ENCODE results near the gene SPTBN4.

GRCh38 chr19:40533508-40533907, 66.7 kb downstream of the SPTBN4 start:
- no peak for TF ChIP-seq RFX5 (IDR thresholded peaks at IDR 0.05; ENCODE audit: low read length)
- TF ChIP-seq, protein P1, sequence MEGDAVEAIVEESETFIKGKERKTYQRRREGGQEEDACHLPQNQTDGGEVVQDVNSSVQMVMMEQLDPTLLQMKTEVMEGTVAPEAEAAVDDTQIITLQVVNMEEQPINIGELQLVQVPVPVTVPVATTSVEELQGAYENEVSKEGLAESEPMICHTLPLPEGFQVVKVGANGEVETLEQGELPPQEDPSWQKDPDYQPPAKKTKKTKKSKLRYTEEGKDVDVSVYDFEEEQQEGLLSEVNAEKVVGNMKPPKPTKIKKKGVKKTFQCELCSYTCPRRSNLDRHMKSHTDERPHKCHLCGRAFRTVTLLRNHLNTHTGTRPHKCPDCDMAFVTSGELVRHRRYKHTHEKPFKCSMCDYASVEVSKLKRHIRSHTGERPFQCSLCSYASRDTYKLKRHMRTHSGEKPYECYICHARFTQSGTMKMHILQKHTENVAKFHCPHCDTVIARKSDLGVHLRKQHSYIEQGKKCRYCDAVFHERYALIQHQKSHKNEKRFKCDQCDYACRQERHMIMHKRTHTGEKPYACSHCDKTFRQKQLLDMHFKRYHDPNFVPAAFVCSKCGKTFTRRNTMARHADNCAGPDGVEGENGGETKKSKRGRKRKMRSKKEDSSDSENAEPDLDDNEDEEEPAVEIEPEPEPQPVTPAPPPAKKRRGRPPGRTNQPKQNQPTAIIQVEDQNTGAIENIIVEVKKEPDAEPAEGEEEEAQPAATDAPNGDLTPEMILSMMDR (IDR thresholded peaks at IDR 0.05), result 0 out of 2 replicates have a peak, but pooled peaks have one; percentile 14
- TF ChIP-seq, protein P2, sequence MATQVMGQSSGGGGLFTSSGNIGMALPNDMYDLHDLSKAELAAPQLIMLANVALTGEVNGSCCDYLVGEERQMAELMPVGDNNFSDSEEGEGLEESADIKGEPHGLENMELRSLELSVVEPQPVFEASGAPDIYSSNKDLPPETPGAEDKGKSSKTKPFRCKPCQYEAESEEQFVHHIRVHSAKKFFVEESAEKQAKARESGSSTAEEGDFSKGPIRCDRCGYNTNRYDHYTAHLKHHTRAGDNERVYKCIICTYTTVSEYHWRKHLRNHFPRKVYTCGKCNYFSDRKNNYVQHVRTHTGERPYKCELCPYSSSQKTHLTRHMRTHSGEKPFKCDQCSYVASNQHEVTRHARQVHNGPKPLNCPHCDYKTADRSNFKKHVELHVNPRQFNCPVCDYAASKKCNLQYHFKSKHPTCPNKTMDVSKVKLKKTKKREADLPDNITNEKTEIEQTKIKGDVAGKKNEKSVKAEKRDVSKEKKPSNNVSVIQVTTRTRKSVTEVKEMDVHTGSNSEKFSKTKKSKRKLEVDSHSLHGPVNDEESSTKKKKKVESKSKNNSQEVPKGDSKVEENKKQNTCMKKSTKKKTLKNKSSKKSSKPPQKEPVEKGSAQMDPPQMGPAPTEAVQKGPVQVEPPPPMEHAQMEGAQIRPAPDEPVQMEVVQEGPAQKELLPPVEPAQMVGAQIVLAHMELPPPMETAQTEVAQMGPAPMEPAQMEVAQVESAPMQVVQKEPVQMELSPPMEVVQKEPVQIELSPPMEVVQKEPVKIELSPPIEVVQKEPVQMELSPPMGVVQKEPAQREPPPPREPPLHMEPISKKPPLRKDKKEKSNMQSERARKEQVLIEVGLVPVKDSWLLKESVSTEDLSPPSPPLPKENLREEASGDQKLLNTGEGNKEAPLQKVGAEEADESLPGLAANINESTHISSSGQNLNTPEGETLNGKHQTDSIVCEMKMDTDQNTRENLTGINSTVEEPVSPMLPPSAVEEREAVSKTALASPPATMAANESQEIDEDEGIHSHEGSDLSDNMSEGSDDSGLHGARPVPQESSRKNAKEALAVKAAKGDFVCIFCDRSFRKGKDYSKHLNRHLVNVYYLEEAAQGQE (IDR thresholded peaks at IDR 0.05; ENCODE audit: low read depth, low read length), result no peak
- TF ChIP-seq, protein P3, sequence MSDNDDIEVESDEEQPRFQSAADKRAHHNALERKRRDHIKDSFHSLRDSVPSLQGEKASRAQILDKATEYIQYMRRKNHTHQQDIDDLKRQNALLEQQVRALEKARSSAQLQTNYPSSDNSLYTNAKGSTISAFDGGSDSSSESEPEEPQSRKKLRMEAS (IDR thresholded peaks at IDR 0.05; ENCODE audit: low read depth), result no peak
- TF ChIP-seq TAF1 (IDR thresholded peaks at IDR 0.05; ENCODE audit: borderline replicate concordance, low read depth, low read length), result no peak
- no peak for TF ChIP-seq EP300 (IDR thresholded peaks at IDR 0.05; ENCODE audit: borderline replicate concordance in 1 of 2, low read depth in 1 of 2, low read length in 1 of 2)
